H4 (cell line): ENCODE measurements around the gene ATP5PD. TPM values are rescaled to one million over a fixed set of nuclear protein-coding genes. Genes with fewer than 3 reads are reported as not detected.

Experiments used
- DNase-seq: peaks from one replicate; pipeline ENCODE4 v3.0.0-alpha.2; 2015; ENCODE audit warnings: low spot score
- total RNA-seq: library from RNA; depleted of rRNA; stranded (reverse); fragments of >200 nt; shearing (Covaris generic); gene quantifications from 2 replicates; pipeline ENCODE4 v1.2.3, GENCODE V29; 2014; rRNA removed

The ATP5PD gene
- total RNA-seq, 1 experiment from 2014 or later, result 595 TPM

DNA sequence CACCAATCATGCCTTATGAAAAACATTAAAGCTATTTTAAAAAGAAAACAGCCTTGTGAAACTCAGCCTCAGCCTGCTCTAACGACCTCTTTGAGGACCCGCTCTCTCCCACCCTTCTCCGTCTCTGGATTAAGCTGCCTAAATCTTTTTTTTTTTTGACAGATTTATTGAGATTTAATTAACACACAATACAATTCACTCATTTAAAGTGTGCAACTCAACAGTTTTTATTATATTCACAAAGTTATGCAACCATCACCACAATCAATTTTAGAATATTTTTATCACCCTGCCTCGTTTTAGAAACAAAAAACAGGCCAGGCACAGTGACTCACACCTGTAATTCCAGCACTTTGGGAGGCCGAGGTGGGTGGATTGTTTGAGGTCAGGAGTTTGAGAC, 50.9 kb downstream of the ATP5PD start:
- no peak for DNase-seq

DNA sequence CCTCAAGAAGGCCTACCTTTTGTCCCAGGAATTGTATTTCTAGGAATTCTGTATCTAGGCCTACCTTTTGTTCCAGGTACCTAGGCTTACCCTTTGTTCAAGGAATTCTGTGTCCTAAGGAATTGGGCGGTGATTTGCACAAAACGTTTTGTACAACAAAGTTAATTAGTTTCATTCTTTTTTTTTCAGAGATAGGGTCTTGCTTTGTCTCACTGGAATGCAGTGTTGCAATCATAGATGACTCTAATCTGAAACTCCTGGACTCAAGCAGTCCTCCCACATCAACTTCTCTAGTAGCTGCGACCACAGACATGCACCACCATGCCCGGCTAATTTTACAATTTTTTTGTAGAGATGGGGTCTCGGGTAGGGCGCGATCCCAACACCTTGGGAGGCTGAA, 52.3 kb downstream of the ATP5PD start:
- DNase-seq, result no peak

DNA sequence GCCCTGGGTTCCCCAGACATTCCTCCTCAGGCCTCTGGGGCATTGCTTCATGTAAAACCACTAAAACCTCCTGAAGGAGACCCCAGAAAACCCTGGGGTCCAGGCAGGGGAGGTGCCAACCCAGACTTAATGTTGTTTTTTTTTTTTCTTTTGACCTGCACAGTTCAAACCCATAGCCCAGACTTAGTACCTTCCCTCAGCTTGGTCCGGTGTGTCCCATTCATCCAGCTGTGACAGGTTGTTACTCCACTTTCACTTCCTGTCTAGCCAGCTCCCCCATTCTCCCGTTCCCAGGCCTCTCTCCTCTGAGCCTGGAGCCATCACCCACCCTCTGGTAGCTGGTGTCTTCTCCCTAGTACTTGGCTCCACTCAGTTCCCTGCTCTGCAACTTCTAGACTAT, 54.5 kb downstream of the ATP5PD start:
- DNase-seq, result no peak

DNA sequence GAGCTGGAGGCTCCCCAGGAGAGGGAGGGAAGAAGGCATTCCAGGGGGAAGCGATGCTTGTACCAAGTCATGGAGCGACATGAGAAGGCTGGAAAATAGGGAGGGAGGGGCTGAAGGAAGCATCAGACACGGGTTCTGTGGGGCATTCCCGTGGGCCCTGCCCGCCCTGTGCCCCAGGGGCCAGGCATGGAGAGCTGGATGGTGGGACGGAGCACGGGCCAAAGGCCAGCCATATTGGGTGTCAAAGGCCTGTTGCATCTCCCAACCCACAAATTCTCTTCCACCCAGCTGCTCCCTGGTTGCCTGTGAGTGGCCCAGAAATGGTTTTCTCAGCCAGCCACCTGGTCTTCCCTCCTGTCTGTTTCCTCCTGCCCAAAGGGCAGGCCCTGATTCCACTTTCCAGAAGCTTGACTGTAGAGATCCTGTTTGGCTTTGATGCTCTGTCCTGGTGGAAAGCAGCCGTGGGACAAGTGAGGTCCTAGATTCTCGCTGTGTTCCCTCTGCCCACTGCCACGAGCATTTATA, 56.1 kb downstream of the ATP5PD start:
- DNase-seq, result no peak

Other genes starting within 250 kb of the ATP5PD start
- gene GRIN2C, start 187.1 kb downstream of the ATP5PD start, total RNA-seq, result 0.12 TPM in 1 of 2 replicates, not detected in the other
- gene FDXR, start 174.0 kb downstream of the ATP5PD start, total RNA-seq, result 22.1 and 30.0 TPM in 2 replicates
- gene FADS6, start 153.3 kb downstream of the ATP5PD start, total RNA-seq, result not detected in 2 replicates
- 0.54 TPM in 1 of 2 replicates, not detected in the other for gene USH1G, start 123.7 kb downstream of the ATP5PD start, total RNA-seq
- gene OTOP2, start 122.7 kb downstream of the ATP5PD start, total RNA-seq, result not detected in 2 replicates
- not detected in 2 replicates for gene OTOP3, start 111.1 kb downstream of the ATP5PD start, total RNA-seq
- gene HID1, start 74.2 kb downstream of the ATP5PD start, total RNA-seq, result 0.15 TPM in 1 of 2 replicates, not detected in the other
- gene CDR2L, start 59.3 kb downstream of the ATP5PD start, total RNA-seq, result 3.3 and 5.8 TPM in 2 replicates
- 89.4 and 107 TPM in 2 replicates for gene MRPL58, start 34.3 kb downstream of the ATP5PD start, total RNA-seq
- gene KCTD2, start 256 bp upstream of the ATP5PD start, total RNA-seq, result 14.3 and 16.5 TPM in 2 replicates
- not detected in 2 replicates for gene SLC16A5, start 41.0 kb upstream of the ATP5PD start, total RNA-seq
- gene ARMC7, start 63.0 kb upstream of the ATP5PD start, total RNA-seq, result 4.0 and 5.2 TPM in 2 replicates
- 122 and 134 TPM in 2 replicates for gene NT5C, start 84.8 kb upstream of the ATP5PD start, total RNA-seq
- 324 and 466 TPM in 2 replicates for gene JPT1, start 107.5 kb upstream of the ATP5PD start, total RNA-seq
- gene SUMO2, start 136.0 kb upstream of the ATP5PD start, total RNA-seq, result 160 and 193 TPM in 2 replicates
- gene NUP85, start 158.7 kb upstream of the ATP5PD start, total RNA-seq, result 59.3 and 71.5 TPM in 2 replicates
- gene GGA3, start 214.6 kb upstream of the ATP5PD start, total RNA-seq, result 12.7 and 22.2 TPM in 2 replicates
- gene MRPS7, start 214.9 kb upstream of the ATP5PD start, total RNA-seq, result 112 and 116 TPM in 2 replicates
- 36.0 and 41.6 TPM in 2 replicates for gene MIF4GD, start 224.3 kb upstream of the ATP5PD start, total RNA-seq
- 6.8 and 13.1 TPM in 2 replicates for gene SLC25A19, start 242.5 kb upstream of the ATP5PD start, total RNA-seq